Ovary (tissue), 9 donors: ENCODE data around the gene ELP2. TPM values are rescaled to one million over a fixed set of nuclear protein-coding genes. Genes with fewer than 3 reads are reported as not detected.

Experiments used
- DNase-seq, 5 donors: peaks; one replicate each; pipeline ENCODE4 v3.0.0-alpha.2; 2019 to 2020
- H3K27ac ChIP-seq, 2 donors: fragments of 200-600 bp; one replicate each; pipeline versions ENCODE4 v1.5.1 to v1.8.0; 2019 to 2022
- H3K27me3 ChIP-seq: fragments of 200-600 bp; one replicate; pipeline ENCODE4 v1.8.0; 2022
- H3K36me3 ChIP-seq: fragments of 200-600 bp; sonication (generic); one replicate; pipeline ENCODE4 v1.5.1; 2019
- H3K4me1 ChIP-seq: one replicate; pipeline ENCODE4 v1.8.1; 2013; ENCODE audit warnings: mild to moderate bottlenecking, moderate library complexity; ENCODE audit not compliant: insufficient read depth
- H3K4me3 ChIP-seq: fragments of 200-600 bp; sonication (generic); one replicate; pipeline ENCODE4 v1.5.1; 2017
- H3K9me3 ChIP-seq, 2 donors: fragments of 200-600 bp in 1 of 2; sonication (generic) in 1 of 2; one replicate each; pipeline versions ENCODE4 v1.5.1 to v1.8.1; 2013 to 2019; ENCODE audit warnings: mild to moderate bottlenecking in 1 of 2, moderate library complexity in 1 of 2
- CTCF ChIP-seq, 3 donors: fragments of 450-650 bp in 2 of 3; fragments of 200-600 bp in 1 of 3; IDR thresholded peaks; one replicate each; pipeline versions ENCODE4 v1.5.1 to v1.8.0; 2016 to 2022; ENCODE audit warnings: antibody characterized with exemption in 3 of 3, mild to moderate bottlenecking in 1 of 3
- EP300 ChIP-seq: sonication (generic); formaldehyde crosslinking; IDR thresholded peaks from one replicate; pipeline ENCODE4 v1.6.1; 2017; ENCODE audit warnings: antibody characterized with exemption
- POLR2A ChIP-seq: fragments of 450-650 bp; IDR thresholded peaks from one replicate; pipeline ENCODE4 v1.6.1; 2017; ENCODE audit warnings: antibody characterized with exemption, mild to moderate bottlenecking, moderate library complexity
- WGBS, 3 donors: extraction: QIAGEN DNeasy Blood & Tissue Kit in 1 of 3; methylation state at CpG; one replicate each; pipeline versions ENCODE4 v1.1.5 to v1.1.7; 2013 to 2017; 5-methylcytosine and 5-hydroxymethylcytosine counted together
- intact Hi-C, 4 donors: fragments of 100-400 bp; cut with DNase I; formaldehyde crosslinking; loops; one replicate each; pipeline versions ENCODE4 v1.11.0 to v1.15.1; 2022 to 2023
- polyA plus RNA-seq, 2 donors: library from polyadenylated mRNA; stranded (reverse); fragments of 200-250 nt in 1 of 2; fragments of 350-450 nt in 1 of 2; fragmentation: Illumina TruSeq in 1 of 2; extraction: RNeasy Lipid Tissue Mini Kit (QIAGEN cat#74804) in 1 of 2; gene quantifications; one replicate each; pipeline ENCODE4 v1.2.3, GENCODE V29; 2013 to 2014
- total RNA-seq, 7 donors: library from RNA; depleted of rRNA in 2 of 7; stranded (reverse); fragments of >200 nt in 2 of 7; fragmentation: NEBNext Ultra II Directional in 3 of 7; extraction: Animal tissue kit (Norgen Biotek cat#: 25700) in 3 of 7; gene quantifications; one replicate each; pipeline versions ENCODE4 v1.1.0 to v1.2.4, GENCODE V29; 2016 to 2023
- donor health status: DM: no; HTN: no; CAD: no; lungs with moderate emphysema.
- donor health status: DM: no; HTN: no; CAD: no.
- donor health status: Bipolar disorder and iron deficiency.
- donor health status: DM: yes; HTN: yes; CAD: no.
- donor health status: DM: no; HTN: no; CAD: no.
- donor health status: DM: yes; HTN: yes; CAD: no.

The ELP2 gene
- total and polyA plus RNA-seq, 9 donors: 63.6 to 144 (median 105) TPM

- Histone ChIP-seq H3K27ac (peak overlapping the region in 1 of 2 donors; percentile 87), H3K4me1 (peaks cover 18% of the 10 kb centered on the region), H3K4me3 (no peak overlapping the region), H3K27me3 (no peaks in the 10 kb centered on the region), H3K9me3 (no peaks in the 10 kb centered on the region), H3K36me3 (no peaks in the 10 kb centered on the region)
- no peak for TF ChIP-seq EP300
- no peak for TF ChIP-seq POLR2A
- no peak for TF ChIP-seq CTCF (IDR thresholded peaks at IDR 0.05)
- DNase-seq: peak in 1 of 5 donors; percentile 45
- 75 to 91% (median 79%) methylated on average over 3 of the region's 3 CpGs for WGBS, 3 donors
- intact Hi-C loops: no loop called here
These were observed 52.3 kb downstream of the ELP2 start for GRCh38 chr18:36181898-36182506.

GRCh38 chr18:36183033-36183432, 53.3 kb downstream of the ELP2 start:
- 77 to 89% (median 85%) methylated on average over 6 of the region's 6 CpGs for WGBS, 3 donors
- H3K36me3 ChIP-seq: no peaks in the 10 kb centered on the region
- no peak for TF ChIP-seq CTCF (IDR thresholded peaks at IDR 0.05)
- no peak for TF ChIP-seq EP300
- TF ChIP-seq POLR2A: no peak
- peaks cover 18% of the 10 kb centered on the region for H3K4me1 ChIP-seq
- H3K4me3 ChIP-seq: no peak overlapping the region
- no peaks in the 10 kb centered on the region for H3K9me3 ChIP-seq
- no peaks in the 10 kb centered on the region for H3K27me3 ChIP-seq
- H3K27ac ChIP-seq: peak overlapping the region in 1 of 2 donors; percentile 87
- peak in 1 of 5 donors; percentile 31 for DNase-seq
- intact Hi-C loops: no loop called here

GRCh38 chr18:36183987-36184386, 54.3 kb downstream of the ELP2 start:
- Histone ChIP-seq H3K27me3 (no peaks in the 10 kb centered on the region), H3K4me1 (peaks cover 22% of the 10 kb centered on the region), H3K9me3 (no peaks in the 10 kb centered on the region), H3K4me3 (no peak overlapping the region), H3K36me3 (no peaks in the 10 kb centered on the region), H3K27ac (no peak overlapping the region)
- no peak for TF ChIP-seq EP300
- TF ChIP-seq POLR2A: no peak
- TF ChIP-seq CTCF (IDR thresholded peaks at IDR 0.05): no peak
- 89 to 94% (median 93%) methylated on average over 2 of the region's 2 CpGs for WGBS, 3 donors
- DNase-seq: no peak
- intact Hi-C loops: no loop called here

GRCh38 chr18:36185157-36185556, 55.5 kb downstream of the ELP2 start:
- no peak for TF ChIP-seq EP300
- no peak for TF ChIP-seq CTCF (IDR thresholded peaks at IDR 0.05)
- TF ChIP-seq POLR2A: no peak
- WGBS, 3 donors: 88 to 98% (median 91%) methylated on average over 3 of the region's 3 CpGs
- intact Hi-C loops: loop anchor here in 2 of 4 donors (5.0 kb wide), 3 partner anchors 33 to 58 kb away; partner anchors contain the start of genes ELP2 (in 1 of the 2) and SLC39A6 (in 1 of the 2)
- no peaks in the 10 kb centered on the region for H3K36me3 ChIP-seq
- DNase-seq: no peak
- H3K27ac ChIP-seq: no peak overlapping the region
- H3K4me3 ChIP-seq: no peak overlapping the region
- peaks cover 22% of the 10 kb centered on the region for H3K4me1 ChIP-seq
- no peaks in the 10 kb centered on the region for H3K9me3 ChIP-seq
- H3K27me3 ChIP-seq: no peaks in the 10 kb centered on the region
